HL-60 (cell line): ENCODE measurements around the gene CRYBB3.

Experiments
- DNase-seq, 2 experiments: peaks; one replicate each; pipeline ENCODE4 v3.0.0-alpha.2; 2010 to 2020; ENCODE audit warnings: low read depth in 1 of 2, low spot score in 1 of 2
- H3K27ac ChIP-seq: fragments of 250-450 bp; sonication (Bioruptor Pico); replicated peaks from 2 replicates; pipeline ENCODE4 v1.5.1; 2020; ENCODE audit warnings: mild to moderate bottlenecking, moderate library complexity
- H3K27me3 ChIP-seq: fragments of 250-450 bp; sonication (Bioruptor Pico); 2 replicates; pipeline ENCODE4 v1.5.1; 2021; ENCODE audit warnings: mild to moderate bottlenecking, moderate library complexity; ENCODE audit not compliant: insufficient read depth, poor library complexity, severe bottlenecking
- H3K4me3 ChIP-seq: replicated peaks from 2 replicates; pipeline ENCODE4 v1.5.1; 2011; ENCODE audit warnings: mild to moderate bottlenecking, control low read depth, low read length; ENCODE audit not compliant: insufficient read depth
- GABPA ChIP-seq: IDR thresholded peaks from 2 replicates; pipeline ENCODE4 v1.6.1; 2012; ENCODE audit warnings: low read depth
- POLR2AphosphoS5 ChIP-seq: IDR thresholded peaks from 2 replicates; pipeline ENCODE4 v1.6.1; 2012; ENCODE audit warnings: low read depth
- SPI1 ChIP-seq: IDR thresholded peaks from 2 replicates; pipeline ENCODE4 v1.6.1; 2012; ENCODE audit warnings: low read depth, mild to moderate bottlenecking, borderline replicate concordance
- TF ChIP-seq, protein P1 (sequence below): IDR thresholded peaks from one replicate; pipeline ENCODE4 v1.5.1; 2011; ENCODE audit warnings: low read length, control low read depth, inconsistent platforms; ENCODE audit not compliant: insufficient read depth
- TF ChIP-seq, protein P2 (sequence below): IDR thresholded peaks from 2 replicates; pipeline ENCODE4 v1.6.1; 2012; ENCODE audit warnings: low read depth; ENCODE audit not compliant: insufficient replicate concordance

Gene CRYBB3

DNA sequence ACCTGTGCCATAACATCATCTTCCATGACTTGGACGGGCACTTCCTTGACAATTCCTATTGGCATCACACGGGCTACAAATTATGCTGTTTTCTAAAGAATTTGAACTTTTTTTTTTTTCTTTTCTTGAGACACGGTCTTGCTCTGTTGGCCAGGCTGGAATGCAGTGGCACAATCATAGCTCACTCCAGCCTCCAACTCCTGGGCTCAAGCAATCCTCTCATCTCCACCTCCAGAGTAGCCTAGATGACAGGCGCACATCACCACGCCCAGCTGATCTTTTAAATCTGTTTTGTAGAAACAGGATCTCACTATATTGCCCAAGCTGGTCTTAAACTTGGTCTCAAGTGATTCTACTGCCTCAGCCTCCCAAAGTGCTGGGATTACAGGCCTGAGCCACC, 3.3 kb upstream of the CRYBB3 start:
- Histone ChIP-seq H3K27ac (no peak overlapping the region), H3K27me3 (no peaks in the 10 kb centered on the region), H3K4me3 (no peak overlapping the region)
- DNase-seq: no peak
- no peak for TF ChIP-seq SPI1
- no peak for TF ChIP-seq GABPA
- TF ChIP-seq, protein P1, sequence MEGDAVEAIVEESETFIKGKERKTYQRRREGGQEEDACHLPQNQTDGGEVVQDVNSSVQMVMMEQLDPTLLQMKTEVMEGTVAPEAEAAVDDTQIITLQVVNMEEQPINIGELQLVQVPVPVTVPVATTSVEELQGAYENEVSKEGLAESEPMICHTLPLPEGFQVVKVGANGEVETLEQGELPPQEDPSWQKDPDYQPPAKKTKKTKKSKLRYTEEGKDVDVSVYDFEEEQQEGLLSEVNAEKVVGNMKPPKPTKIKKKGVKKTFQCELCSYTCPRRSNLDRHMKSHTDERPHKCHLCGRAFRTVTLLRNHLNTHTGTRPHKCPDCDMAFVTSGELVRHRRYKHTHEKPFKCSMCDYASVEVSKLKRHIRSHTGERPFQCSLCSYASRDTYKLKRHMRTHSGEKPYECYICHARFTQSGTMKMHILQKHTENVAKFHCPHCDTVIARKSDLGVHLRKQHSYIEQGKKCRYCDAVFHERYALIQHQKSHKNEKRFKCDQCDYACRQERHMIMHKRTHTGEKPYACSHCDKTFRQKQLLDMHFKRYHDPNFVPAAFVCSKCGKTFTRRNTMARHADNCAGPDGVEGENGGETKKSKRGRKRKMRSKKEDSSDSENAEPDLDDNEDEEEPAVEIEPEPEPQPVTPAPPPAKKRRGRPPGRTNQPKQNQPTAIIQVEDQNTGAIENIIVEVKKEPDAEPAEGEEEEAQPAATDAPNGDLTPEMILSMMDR: no peak
- TF ChIP-seq, protein P2, sequence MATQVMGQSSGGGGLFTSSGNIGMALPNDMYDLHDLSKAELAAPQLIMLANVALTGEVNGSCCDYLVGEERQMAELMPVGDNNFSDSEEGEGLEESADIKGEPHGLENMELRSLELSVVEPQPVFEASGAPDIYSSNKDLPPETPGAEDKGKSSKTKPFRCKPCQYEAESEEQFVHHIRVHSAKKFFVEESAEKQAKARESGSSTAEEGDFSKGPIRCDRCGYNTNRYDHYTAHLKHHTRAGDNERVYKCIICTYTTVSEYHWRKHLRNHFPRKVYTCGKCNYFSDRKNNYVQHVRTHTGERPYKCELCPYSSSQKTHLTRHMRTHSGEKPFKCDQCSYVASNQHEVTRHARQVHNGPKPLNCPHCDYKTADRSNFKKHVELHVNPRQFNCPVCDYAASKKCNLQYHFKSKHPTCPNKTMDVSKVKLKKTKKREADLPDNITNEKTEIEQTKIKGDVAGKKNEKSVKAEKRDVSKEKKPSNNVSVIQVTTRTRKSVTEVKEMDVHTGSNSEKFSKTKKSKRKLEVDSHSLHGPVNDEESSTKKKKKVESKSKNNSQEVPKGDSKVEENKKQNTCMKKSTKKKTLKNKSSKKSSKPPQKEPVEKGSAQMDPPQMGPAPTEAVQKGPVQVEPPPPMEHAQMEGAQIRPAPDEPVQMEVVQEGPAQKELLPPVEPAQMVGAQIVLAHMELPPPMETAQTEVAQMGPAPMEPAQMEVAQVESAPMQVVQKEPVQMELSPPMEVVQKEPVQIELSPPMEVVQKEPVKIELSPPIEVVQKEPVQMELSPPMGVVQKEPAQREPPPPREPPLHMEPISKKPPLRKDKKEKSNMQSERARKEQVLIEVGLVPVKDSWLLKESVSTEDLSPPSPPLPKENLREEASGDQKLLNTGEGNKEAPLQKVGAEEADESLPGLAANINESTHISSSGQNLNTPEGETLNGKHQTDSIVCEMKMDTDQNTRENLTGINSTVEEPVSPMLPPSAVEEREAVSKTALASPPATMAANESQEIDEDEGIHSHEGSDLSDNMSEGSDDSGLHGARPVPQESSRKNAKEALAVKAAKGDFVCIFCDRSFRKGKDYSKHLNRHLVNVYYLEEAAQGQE: no peak
- no peak for TF ChIP-seq POLR2AphosphoS5

DNA sequence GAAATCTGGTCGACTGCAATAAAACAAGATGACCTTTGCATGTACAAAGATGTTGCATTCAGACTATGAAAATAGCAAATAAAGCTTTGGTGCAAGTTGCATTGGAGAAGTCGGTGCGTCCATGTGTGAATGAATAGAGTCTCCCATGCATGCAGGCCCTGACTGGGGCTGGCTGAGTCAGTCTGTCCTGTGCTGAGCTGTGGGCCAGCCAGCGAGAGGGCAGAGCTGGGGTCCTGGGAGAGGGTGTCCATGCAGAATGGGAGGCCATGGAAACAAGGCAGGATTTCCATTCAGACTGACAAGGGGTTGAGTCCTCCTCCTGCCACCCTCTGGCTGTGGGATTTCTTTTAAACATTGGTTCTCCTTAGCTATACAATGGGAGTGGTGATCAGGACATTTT, 2.3 kb upstream of the CRYBB3 start:
- Histone ChIP-seq H3K4me3 (no peak overlapping the region), H3K27ac (no peak overlapping the region), H3K27me3 (no peaks in the 10 kb centered on the region)
- no peak for DNase-seq
- no peak for TF ChIP-seq POLR2AphosphoS5
- TF ChIP-seq, protein P2: no peak
- no peak for TF ChIP-seq SPI1
- TF ChIP-seq GABPA: no peak
- TF ChIP-seq, protein P1: no peak

DNA sequence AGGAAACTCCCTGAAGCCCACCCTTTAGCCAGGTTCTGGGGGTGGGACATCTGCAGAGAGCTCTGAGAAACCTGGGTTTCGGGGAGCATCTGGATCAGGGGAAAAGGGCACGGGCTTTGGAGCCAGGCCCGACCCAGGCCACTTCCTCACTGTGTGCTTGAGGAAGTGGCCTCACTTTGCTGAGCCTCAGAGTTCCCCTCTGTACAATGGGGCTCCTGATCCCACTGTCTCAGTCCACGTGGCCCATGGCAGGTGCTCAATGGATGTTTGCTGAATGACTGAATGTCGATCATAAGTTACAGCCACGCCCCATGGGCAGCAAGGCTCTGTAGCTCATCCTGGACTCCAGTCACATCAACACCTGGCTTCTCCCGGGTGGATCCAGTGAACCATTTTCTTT, 1.3 kb downstream of the CRYBB3 start:
- DNase-seq: no peak
- H3K27me3 ChIP-seq: no peaks in the 10 kb centered on the region
- no peak overlapping the region for H3K27ac ChIP-seq
- TF ChIP-seq SPI1: no peak
- TF ChIP-seq, protein P2: no peak
- no peak for TF ChIP-seq POLR2AphosphoS5
- TF ChIP-seq GABPA: no peak
- TF ChIP-seq, protein P1: no peak
- H3K4me3 ChIP-seq: no peak overlapping the region
